GM21526 (cell line): ENCODE results near the gene MYO1B.

Source experiments
- ATAC-seq: cut with Tn5 transposase; IDR thresholded peaks from one replicate; pipeline ENCODE4 v1.9.1; 2021; ENCODE audit warnings: moderate library complexity; ENCODE audit not compliant: unreplicated experiment, low FRiP score

MYO1B gene

DNA sequence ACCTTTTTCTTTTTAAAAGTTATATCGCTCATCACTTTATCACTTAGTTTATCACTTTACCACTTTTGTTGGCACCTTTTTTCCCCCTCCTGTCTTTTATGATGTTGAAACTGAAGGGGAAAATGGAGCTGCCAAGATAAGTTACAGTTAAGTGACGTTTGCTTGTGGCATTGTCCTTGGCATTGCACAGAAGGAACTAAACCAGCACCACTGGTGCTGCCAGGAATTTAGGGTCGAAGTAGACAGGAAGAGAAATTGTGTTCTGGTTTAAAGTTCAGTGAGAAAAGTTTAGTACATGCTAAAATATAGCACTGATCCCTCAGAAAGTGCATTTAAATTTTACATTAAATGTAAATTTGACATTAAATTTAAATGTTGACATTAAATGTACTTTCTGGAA lies 49.9 kb downstream of the MYO1B start:
- ATAC-seq = no peak

DNA sequence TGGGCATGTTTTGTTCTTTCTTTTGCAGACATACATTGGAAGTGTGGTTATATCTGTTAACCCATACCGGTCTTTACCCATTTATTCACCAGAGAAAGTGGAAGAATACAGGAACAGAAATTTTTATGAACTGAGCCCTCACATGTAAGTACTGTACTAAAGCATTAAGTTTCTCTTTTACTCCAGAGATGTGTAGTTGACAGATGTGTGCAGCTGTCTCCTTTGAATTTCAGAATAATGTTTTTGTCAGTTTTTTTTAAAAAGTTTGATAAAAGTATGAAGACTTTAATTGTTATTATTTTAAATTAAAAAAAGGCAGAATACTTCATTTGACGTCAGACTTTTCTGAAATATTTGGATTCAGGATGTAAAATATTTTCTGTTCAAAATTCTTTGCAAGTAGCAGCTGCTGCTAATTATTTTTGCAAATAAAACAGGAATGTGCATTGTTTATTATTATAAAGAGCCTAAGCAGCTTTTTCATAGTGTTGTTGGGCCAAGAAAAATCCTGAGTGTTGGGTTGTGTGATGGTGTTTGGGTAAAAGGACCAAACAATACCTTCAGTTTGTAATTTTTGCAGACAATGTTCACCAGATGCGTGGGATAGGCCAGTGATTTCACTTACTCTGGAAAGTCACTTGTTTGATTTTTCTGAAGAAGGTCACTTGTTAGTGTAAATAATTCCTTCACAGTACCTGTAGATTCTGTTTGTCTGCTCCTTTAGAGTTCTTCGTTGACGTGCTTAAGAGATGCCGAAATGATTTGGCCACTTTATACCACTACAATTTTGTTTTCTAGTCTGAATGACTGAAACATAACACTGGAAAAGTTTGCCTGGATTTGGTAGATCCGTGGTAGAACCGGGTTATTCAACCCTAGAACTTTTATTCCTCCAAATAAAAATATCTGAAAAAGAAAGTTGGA lies 51.1 kb downstream of the MYO1B start:
- ATAC-seq = no peak

DNA sequence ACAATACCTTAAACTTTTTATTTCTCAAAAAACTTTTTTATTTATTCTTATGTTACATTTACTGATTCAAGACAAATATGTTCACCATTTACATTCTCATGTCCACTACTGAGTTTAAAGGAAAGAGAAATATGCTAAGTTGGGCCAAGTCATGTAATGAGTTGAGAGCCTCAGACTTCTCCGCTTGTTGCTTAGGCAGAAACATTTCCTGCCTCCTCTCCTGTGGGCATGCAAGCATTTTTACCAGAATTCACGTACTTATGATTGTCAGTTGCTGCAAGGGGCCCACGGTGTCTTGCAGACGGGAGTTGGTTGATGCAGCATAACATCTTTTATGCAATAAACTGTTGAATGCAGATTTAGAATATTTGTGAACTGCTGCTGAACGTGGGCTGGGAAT lies 51.8 kb downstream of the MYO1B start:
- ATAC-seq = no peak

DNA sequence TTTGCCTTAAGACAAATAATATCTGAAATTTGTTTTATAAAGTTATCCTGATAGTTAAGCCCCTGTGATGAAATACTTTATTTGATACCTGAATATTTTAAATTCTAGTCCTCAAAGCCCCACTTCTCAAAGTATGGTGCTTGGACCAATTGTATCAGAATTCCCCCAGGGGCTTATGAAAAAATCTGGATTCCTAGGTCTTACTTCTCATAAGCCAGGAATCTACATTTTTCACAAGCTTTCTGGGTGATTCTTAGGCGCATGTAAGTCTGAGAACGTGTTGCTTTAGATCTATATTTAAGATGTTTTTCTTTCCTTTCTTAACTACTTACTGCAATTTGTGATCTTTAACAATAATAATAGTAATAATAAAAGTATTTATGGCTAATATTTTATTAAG lies 53.1 kb downstream of the MYO1B start:
- no peak for ATAC-seq

DNA sequence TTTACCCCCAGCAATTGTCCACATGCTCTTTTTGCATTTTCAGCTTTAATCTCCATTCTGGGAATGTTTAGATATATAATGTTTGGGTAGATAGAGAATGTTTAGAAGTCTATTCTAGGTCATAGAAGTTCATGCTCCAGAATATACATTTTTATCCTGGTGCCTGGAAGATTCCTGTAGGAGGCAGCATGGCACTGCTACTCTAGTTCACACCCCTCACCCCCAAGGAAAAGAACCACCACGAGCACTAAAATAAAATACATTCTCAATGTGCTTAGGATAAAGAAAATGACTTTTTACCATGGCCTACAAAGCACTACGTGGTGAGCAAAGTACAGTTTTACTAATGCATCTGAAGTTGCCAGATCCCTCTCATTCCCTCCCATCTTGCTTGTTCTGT lies 53.8 kb downstream of the MYO1B start:
- ATAC-seq = no peak

GRCh38 chr2:191299866-191300265 lies 54.7 kb downstream of the MYO1B start:
- no peak for ATAC-seq

- no peak for ATAC-seq
Measured at GRCh38 chr2:191301971-191302370, 56.8 kb downstream of the MYO1B start.

GRCh38 chr2:191302459-191303139 lies 57.4 kb downstream of the MYO1B start:
- peak; percentile 86 for ATAC-seq

DNA sequence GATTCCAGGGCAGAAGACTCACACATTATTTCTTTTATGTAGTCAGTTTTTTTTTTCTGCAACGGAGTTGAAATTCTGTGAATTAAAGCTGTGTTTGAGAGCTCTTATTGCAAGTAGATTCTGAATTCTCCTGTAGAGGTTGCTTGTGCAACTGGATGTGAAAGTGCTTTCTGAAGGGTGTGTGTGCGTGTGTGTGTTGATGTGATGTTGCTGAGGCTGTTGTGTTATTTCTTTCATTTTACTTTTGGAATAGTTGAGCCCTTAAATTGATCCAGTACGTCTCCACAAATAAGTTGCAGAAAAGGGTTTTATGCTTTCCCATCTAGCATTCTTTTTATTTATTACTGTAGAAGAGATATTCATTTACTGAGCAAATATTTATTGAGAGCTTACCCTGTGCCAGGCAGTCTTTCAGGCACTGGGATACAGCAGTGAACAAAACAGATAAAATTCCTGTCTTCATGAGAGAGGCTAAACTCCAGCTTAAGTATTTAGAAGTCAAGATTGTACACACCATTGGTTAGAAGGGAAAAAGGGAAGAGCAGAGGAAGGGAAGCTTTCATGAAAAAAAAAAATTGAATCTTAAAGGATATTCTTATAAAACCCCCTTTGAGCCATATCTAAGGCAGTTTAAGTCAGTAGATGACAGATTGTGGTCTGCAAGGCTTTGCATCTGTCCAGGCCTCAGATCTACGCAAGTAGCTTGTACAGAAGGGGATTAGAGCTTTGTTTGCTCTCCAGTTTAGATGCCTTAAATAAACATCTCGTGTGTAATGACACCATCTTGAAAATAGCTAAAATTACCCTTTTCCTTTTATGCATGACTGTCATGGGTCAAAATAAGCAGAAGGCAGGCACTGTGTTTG lies 58.2 kb downstream of the MYO1B start:
- ATAC-seq = no peak

- ATAC-seq = no peak
Measured at GRCh38 chr2:191304939-191305875, 60.0 kb downstream of the MYO1B start.

- ATAC-seq = no peak
Measured at GRCh38 chr2:191308026-191308425, 62.8 kb downstream of the MYO1B start.

GRCh38 chr2:191311156-191311555 lies 66.0 kb downstream of the MYO1B start:
- no peak for ATAC-seq

GRCh38 chr2:191311627-191312026 lies 66.4 kb downstream of the MYO1B start:
- ATAC-seq = no peak

DNA sequence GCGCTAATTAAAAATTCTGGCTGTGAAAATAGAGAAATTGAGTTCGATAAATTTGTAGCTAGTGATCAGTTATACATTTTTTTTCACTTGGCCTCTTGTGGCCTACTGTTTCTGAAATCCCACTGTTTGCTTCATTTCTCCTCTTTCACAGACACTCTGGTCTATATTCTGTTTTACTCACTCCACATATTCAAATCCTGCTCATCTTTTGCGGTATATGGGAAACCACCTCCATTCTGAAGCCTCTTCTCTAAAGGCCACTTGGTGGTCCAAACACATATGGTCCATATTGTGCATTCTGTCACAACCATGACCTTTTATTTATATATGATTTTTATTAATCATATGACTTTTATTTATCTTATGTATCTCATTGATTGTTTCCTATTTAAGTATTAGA lies 67.0 kb downstream of the MYO1B start:
- no peak for ATAC-seq

GRCh38 chr2:191312662-191313061 lies 67.5 kb downstream of the MYO1B start:
- ATAC-seq = no peak

DNA sequence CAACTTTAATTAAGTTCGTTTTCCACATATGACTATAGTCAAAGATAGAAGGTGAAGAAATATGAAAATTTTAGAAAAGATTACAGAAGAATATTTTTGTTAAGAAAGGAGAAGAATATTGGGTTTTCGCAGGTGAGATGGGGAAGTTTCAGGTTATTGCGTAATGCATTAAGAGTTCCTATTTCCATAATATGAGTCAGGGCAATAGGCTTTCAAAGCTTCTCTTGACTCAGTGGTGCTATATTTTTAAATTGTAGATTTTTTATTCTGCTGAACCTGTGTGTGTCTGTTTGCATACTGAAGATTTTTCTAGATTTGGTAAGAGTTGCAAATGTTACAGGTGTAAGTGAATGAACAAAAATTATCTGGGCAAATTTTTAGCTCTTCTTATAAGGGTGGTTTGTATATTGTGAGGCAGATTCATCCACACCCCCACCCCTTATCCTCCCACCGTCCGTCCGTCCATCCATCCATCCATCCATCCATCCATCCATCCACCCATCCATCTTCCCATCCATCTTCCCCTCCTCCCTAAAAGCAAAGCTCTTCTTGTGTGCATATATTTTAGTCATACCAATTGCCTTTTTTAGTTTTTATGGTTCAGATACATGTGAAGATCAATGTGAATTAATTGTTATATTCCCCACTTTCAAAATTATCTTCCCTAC lies 69.6 kb downstream of the MYO1B start:
- ATAC-seq = no peak

DNA sequence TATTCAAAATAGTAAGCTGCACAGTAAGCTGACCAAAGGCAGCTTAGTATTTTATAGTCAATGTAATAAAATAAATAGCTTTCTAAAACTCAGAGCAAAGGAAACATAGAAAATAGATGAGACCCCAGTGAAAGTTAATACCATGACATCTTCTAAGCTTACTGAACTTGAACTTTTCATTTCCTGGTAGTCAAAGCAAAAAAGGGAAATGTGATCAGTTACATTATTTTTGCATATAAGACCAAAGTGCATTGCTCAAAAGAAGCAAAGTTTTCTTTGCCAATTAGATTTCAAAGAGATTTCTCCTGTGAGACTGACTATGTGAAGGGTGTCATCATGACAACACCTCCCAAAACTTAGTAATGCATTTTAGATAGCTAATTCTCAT lies 70.2 kb downstream of the MYO1B start:
- no peak for ATAC-seq

- no peak for ATAC-seq
Measured at GRCh38 chr2:191316246-191316994, 71.2 kb downstream of the MYO1B start.
